ENCODE data around the gene SPART.

DNA sequence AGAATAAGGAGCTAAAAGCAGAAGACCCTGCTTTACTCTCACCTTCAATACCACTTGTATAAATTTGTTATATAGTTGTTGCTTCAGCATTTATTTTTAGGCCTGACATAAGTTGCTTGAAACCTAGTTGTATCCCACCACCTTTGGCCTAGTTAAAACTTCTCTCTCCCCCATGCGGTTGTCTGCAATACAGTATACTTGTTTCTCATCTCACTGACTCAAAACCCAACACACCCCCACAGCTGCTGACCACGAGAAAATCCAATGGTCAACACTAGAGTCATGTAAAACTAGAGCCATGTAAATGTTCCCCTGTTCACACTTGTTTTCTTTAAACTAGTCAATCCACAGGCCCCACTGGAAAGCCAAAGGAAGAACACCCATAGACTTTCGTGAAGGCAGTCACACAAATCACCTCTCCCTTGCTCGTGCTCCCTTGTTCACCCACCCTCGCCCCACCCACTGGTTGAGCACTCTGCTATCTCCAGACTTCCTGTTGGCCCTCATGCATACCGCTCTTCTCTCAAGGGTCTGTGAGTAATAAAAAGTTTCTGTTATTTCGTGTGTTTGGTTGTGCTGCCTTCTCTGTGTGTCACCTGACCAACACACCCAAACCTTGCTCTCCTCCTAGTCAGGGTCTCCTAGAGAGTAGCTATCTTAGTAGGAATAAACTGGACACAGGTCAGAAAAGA, 35.6 kb downstream of the SPART start:
- TF ChIP-seq, protein P1, sequence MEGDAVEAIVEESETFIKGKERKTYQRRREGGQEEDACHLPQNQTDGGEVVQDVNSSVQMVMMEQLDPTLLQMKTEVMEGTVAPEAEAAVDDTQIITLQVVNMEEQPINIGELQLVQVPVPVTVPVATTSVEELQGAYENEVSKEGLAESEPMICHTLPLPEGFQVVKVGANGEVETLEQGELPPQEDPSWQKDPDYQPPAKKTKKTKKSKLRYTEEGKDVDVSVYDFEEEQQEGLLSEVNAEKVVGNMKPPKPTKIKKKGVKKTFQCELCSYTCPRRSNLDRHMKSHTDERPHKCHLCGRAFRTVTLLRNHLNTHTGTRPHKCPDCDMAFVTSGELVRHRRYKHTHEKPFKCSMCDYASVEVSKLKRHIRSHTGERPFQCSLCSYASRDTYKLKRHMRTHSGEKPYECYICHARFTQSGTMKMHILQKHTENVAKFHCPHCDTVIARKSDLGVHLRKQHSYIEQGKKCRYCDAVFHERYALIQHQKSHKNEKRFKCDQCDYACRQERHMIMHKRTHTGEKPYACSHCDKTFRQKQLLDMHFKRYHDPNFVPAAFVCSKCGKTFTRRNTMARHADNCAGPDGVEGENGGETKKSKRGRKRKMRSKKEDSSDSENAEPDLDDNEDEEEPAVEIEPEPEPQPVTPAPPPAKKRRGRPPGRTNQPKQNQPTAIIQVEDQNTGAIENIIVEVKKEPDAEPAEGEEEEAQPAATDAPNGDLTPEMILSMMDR (IDR thresholded peaks at IDR 0.05; ENCODE audit: insufficient read depth, low read length, poor library complexity, severe bottlenecking): no peak
- no peak for TF ChIP-seq EZH2phosphoT487 (conservative IDR thresholded peaks at IDR 0.05; ENCODE audit: low read length)

All from SU-DHL-6 (cell line).